Stimulated activated CD4-positive, alpha-beta T cell treated with anti-CD3 and anti-CD28 coated beads, Interleukin-15, amount 100 ng/mL, for 1 hour (primary cell): ENCODE data around the gene COG4.
"Not testable (repeated sequence)": the region's sequence is repeated elsewhere in the genome, so short reads cannot be mapped to it uniquely, and the experiment has no call there.

Experiments used
- DNase-seq, 2 donors: peaks; one replicate each; pipeline ENCODE4 v3.0.0-alpha.2; 2020; ENCODE audit warnings: low read depth in 1 of 2, low spot score in 1 of 2

Gene COG4

DNA sequence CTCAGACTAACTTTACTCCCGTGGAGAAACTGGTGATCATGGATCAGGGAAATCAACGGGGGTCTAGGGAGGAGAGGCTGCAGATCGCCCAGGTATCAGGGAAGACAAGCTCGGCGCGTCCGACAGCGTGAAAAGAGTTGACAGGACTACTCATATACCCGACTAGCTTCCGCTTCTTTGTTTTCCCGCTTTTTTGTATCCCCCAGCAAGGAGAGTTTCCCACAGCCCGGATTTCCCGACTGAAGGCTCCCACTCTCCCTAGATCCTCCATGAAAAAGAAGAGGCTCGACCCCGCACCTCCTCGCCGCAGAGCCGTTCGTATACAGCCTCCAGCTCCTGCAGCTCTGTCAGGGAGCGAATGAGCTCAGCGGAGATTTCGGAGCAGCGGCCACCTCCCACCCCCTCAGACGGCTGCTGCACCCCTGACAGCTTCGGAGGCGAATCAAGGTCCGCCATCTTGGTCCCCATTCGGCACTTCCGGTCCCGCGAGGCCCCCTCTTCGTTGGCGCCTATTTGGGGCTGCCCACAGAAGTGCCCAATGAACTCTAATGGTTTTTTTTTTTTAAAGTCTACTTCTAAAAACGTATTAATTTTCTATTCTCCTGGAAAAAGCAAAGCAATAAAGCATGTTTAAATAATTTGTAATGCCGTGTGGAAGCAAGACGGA is at the start of gene COG4:
Gene COG4 (minus strand): TSS at position 479 of the 667 bp plus-strand sequence. CDS start 11 bp downstream, at position 468.
- peak; percentile 78 to 85 for DNase-seq

GRCh38 chr16:70572926-70573270 is 49.5 kb upstream of the COG4 start:
- DNase-seq = no peak

DNA sequence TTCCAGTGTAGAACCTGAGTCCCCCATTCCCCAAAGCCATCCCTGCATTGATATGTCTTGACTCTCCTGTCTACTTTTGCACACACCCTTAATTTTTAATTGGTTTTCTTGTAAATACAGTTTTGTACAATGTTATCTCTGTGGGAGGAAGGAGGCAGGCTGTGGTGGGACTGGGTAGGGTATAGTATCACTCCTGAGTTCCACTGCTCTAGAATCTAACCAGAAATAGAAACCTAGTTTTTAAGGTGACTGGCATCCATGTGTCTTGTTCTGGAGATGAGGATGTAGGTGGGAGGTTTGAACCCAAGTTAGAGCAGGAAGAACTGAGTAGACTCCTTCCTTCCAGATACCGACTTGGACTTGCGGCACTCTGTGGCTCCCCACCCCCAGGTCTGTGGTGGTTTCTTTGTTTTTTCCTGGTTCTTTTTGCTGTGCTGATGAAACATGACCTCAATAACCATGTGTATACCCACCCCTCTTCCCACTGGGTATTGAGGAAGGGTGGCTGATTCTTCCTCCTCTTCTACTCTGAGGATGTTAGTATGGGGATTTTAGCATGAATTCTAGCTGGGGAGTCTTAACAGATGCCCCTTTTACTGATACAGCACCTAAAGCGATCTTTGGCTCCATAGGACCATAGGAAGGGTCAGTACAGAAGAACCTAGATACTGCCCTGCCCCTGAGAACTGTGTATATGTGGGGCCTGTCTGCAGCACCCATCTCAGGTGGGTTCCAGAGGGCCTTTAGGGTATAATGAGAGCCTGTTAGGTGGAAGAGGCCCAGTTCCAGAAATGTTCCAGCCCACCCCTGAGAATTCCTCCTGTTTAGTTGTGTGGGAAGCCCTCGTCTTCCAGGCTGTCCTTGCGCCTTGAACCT is 48.9 kb upstream of the COG4 start:
- DNase-seq = no peak

- no peak for DNase-seq
Observed at GRCh38 chr16:70571623-70572022, 48.3 kb upstream of the COG4 start.

DNA sequence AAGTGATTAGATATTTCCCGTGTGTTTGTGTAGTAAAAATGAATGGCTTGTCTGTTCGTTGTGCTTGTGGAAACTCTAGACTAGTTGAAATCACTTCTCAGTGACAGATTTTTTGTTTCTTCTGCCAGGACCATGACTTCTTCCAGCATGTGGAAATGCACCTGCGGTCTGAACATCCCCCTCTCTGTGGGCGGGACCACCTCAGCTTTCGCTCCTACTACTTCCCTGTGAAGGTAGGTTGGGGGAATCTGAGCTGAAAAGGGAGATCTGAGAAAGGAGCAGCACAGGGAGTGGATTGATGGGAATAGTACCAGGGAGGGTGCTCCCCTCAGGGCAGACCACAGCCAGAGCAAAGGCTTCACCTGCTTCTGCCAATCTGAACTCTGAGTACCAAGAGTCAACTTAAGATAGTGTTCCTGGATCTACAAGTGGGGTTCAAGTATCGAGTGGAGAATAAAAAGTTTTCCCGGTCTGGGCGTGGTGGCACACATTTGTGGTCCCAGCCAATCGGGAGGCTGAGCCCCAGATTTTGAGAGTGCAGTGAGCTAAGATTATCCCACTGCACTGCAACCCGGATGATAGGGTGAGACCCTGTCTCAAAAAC is 47.7 kb upstream of the COG4 start:
- DNase-seq = no peak

- no peak for DNase-seq
Observed at GRCh38 chr16:70569752-70570151, 46.4 kb upstream of the COG4 start.

DNA sequence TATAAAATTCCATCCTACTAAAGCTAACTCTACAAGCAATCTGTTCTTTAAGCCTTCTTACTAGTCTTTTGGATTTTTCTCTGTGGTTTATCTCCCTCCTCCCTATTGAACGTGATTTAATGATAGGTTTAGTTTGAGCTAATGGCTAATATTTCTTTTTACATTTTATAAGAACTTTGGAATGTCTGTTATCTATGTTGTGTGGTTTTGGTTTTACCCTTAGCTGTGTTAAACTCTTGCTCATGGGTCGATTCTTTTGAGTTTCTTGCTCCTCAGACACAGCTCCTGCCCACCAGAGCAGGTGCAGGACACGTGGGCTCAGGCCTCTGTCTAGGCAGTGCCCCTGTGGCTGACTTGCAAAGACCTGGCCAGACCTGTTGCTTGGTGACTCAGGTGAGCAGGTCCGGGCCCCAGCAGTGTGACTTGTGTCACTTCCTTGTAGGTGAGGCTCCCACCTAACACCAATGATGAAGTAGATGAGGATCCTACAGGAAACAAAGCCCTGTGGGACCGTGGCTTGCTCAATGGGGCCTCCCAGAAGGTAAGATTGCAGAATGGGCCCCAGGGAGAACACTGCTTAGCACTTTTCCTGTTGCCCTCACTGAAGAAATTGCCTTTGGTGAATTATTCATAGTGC is 45.4 kb upstream of the COG4 start:
- DNase-seq = no peak

- DNase-seq = no peak
Observed at GRCh38 chr16:70565053-70565452, 41.7 kb upstream of the COG4 start.

DNA sequence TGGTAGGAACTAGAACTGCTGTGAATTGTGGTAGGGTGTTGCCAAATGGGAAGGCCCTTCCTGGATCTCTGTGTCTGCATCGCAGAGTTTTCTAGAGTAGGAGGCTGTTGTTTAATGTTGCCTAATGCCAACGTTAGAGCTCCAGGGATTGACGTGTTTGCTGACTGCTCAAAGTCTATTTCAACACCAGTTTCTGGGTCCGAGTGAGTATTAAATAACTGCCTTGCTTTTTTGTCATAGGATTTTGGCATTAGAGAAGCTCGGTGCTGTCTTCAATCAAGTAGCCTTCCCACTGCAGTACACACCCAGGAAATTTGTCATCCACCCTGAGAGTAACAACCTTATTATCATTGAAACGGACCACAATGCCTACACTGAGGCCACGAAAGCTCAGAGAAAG is 40.3 kb upstream of the COG4 start:
- DNase-seq = no peak

DNA sequence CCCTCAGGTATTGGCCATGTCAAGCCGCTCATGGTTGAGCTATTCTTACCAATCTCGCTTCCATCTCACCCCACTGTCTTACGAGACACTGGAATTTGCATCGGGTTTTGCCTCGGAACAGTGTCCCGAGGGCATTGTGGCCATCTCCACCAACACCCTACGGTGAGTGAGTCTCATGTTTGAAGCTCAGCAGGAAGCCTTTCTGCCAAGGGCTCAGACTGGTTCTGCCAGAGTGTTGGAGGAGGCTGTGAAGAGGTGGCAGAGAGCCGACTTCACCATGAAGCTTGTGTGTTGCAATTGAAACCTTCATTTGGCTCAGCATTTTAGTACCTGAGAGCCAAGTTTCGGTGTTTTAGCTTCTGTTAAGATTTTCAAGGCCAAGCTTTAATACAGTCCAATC is 38.3 kb upstream of the COG4 start:
- DNase-seq = no peak

DNA sequence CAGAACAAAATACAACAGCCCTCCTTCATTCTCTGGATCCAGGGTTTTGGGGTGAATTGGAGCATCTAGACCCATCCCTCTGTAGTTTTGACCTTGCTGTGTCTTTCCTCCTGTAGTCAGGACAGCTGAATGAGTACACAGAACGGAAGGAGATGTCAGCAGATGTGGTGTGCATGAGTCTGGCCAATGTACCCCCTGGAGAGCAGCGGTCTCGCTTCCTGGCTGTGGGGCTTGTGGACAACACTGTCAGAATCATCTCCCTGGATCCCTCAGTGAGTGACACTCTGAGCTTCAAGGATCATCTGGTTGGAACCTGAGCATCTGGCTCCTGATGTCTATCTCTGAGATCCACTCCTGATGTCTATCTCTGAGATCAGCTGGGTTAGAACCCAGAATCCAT is 32.7 kb upstream of the COG4 start:
- no peak for DNase-seq

DNA sequence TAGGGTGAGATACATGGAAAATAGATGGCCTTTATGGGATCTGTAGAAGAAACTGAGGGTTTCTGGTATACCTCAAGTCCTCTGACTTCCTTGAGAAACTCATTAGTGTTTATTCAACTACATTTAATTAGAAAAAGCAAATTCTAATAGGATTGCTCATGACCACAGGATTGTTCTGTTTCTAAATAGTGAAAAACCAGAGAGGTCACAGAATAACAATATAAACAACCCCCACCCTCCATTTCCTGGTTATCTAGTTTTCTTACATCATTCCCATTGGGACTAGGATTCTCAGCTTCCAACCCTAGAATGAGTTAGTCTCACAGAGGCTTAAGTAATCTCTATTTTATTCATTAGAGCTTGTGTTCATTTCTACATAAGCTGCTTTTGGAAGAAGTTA is 30.3 kb upstream of the COG4 start:
- DNase-seq = no peak

DNA sequence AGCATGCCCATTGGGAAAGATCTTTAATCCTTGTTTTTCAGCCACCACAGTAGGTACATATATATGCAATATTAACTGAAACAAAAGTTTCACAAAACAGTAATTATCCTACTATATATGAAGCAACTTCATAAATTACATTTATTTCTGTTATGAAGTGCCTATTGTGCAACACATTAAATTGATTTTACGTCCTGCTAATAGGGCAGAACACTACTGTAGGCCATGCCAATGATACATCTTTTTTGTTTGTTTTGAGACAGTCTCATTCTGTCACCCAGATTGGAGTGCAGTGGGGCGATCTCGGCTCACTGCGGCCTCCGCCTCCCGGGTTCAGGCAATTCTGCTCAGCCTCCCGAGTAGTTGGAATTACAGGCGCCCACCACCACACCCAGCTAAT is 29.3 kb upstream of the COG4 start:
- DNase-seq = no peak

DNA sequence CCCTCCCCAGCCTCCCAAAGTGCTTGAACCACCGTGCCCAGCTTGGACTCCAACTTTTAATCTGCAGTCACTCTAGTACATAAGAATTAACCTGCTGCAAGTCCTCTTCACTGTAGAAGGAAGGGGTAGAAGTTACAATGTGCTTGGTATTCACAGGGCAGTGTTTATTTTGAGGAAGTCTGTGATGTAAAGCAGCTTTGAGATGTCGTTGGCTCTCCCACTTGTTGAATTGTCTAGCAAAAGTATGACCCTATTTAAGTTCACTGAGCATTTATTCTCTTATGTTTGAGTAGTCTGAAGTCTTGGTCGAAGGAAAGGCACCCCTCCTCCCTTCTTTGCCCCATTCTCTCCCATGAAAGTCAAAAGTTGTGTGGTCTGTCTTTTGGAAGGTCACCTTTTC is 28.4 kb upstream of the COG4 start:
- no peak for DNase-seq

- no peak for DNase-seq
Observed at GRCh38 chr16:70550082-70550481, 26.7 kb upstream of the COG4 start.

- DNase-seq = no peak
Observed at GRCh38 chr16:70548936-70549335, 25.6 kb upstream of the COG4 start.

DNA sequence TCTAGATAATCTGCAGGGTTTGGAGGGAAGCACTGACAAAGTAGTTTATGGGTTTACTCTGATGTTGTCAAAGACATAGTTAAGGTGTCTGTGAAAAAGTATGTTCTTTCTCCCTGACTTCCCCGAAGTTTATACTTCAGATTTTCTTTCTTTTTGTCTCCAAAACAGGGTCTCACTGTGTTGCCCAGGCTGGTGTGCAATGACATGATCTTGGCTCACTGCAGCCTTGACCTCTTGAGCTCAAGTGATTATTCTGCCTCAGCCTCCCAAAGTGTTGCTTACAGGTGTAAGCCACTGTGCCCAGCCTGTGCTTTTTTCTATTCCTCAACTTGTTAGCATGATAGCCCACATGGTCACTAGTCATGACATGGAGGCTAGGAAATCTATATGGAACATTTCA is 21.2 kb upstream of the COG4 start:
- DNase-seq = no peak

DNA sequence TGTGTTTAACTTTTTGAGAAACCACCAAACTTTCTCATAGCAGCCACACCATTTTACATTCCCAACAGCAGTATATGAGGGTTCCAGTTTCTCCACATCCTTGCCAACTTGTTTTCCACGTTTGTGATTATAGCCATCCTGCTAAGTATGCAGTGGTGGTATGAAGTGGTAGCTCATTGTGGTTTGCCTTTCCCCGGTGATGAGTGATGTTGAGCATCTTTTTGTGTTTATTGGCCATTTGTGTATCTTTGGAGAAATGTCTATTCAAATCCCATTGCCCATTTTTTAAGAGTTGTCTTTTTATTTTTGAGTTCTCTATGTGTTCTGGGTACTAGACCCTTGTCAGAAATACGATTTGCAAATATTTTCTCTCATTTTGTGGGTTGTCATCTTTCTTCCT is 17.6 kb upstream of the COG4 start:
- no peak for DNase-seq

GRCh38 chr16:70534971-70535370 is 11.6 kb upstream of the COG4 start:
- DNase-seq = no peak

DNA sequence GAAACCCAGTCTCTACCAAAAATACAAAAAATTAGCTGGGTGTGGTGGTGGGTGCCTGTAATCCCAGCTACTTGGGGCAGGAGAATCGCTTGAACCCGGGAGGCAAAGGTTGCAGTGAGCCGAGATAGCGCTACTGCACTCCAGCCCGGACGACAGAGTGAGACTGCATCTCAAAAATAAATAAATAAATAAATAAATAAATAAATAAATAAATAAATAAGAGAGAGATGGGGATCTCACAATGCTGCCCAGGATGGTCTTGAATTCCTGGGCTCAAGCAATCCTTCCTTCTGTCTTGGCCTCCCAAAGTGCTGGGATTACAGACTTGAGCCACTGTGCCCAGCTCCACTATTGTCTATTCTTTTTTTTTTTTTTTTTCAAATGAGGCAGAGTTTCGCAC is 6.6 kb upstream of the COG4 start:
- not testable (repeated sequence) for DNase-seq

DNA sequence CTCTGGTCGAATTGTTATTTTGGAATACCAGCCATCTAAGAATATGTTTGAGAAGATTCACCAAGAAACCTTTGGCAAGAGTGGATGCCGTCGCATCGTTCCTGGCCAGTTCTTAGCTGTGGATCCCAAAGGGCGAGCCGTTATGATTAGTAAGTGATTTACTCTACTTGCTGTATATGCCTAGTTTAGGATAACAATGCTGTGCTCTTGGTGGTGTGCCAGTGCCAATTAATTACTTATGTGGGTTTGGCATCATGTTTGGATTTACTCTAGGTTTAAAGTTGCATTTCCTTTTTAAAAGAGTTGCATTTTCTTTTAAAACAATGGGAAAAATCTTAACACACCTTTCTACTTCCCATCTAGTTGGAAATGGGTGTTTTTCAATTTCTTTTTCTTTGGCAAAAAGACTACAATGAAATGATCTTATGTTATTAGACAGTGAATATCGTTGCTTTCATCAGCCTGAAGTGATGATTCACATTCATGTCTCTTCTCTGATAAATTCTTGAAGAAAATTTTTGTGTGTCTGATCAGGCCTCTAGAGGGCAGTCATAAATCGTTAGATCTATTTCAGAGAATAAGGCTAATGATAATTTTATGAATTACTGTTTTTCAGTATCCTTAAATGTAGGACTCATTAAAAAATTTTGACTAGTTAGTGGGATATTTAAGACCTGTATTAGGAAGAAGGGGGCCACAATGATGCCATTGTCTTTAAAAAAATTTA is 5.9 kb upstream of the COG4 start:
- no peak for DNase-seq
